ENCODE data around the gene MGAT5. TPM values are rescaled to one million over a fixed set of nuclear protein-coding genes. Genes with fewer than 3 reads are reported as not detected.

Gene MGAT5
- total RNA-seq, 1 experiment from 2014 or later: 34.0 TPM

GRCh38 chr2:134455426-134455825, 201.6 kb downstream of the MGAT5 start:
- BruUV-seq (replicated peaks): no TSS peak
- no peaks in the 10 kb centered on the region for H3K4me1 ChIP-seq (ENCODE audit: control insufficient read depth in 1 of 2, insufficient read depth in 2 of 2, low read length in 2 of 2)
- H3K27ac ChIP-seq (ENCODE audit: low read depth, low read length): no peak overlapping the region
- no peaks in the 10 kb centered on the region for H3K9me2 ChIP-seq (ENCODE audit: insufficient read depth)
- intact Hi-C loops (cut with micrococcal nuclease): no loop called here
- no peak for DNase-seq (ENCODE audit: low read depth, low spot score)
- ChIA-PET POLR2A (no interaction called here), RAD21 (ENCODE audit: low non-redundant PET in 1 of 2, low total read pairs in 2 of 2, uncharacterized antibody in 2 of 2, unreplicated experiment in 2 of 2) (no interaction called here), CTCF (no interaction called here)
- H3K79me2 ChIP-seq (ENCODE audit: insufficient read depth, low read length): no peaks in the 10 kb centered on the region
- no peak overlapping the region for H3K4me3 ChIP-seq (replicated peaks in 1 of 2; ENCODE audit: low read depth in 1 of 2, low read length in 2 of 2)
- no peaks in the 10 kb centered on the region for H4K20me1 ChIP-seq (ENCODE audit: insufficient read depth)
- H2AFZ ChIP-seq (ENCODE audit: low read depth, low read length, poor library complexity, severe bottlenecking): no peak overlapping the region
- H3K4me2 ChIP-seq (ENCODE audit: low read length): no peak overlapping the region
- H3K9me3 ChIP-seq (ENCODE audit: control insufficient read depth in 1 of 2, insufficient read depth in 1 of 2, low read depth in 1 of 2, low read length in 2 of 2): no peaks in the 10 kb centered on the region
- no peaks in the 10 kb centered on the region for H3K27me3 ChIP-seq (ENCODE audit: insufficient read depth, low read length)
- no peak for ATAC-seq
- TF ChIP-seq, protein P1, sequence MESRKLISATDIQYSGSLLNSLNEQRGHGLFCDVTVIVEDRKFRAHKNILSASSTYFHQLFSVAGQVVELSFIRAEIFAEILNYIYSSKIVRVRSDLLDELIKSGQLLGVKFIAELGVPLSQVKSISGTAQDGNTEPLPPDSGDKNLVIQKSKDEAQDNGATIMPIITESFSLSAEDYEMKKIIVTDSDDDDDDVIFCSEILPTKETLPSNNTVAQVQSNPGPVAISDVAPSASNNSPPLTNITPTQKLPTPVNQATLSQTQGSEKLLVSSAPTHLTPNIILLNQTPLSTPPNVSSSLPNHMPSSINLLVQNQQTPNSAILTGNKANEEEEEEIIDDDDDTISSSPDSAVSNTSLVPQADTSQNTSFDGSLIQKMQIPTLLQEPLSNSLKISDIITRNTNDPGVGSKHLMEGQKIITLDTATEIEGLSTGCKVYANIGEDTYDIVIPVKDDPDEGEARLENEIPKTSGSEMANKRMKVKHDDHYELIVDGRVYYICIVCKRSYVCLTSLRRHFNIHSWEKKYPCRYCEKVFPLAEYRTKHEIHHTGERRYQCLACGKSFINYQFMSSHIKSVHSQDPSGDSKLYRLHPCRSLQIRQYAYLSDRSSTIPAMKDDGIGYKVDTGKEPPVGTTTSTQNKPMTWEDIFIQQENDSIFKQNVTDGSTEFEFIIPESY (IDR thresholded peaks at IDR 0.05; ENCODE audit: extremely low read depth, insufficient replicate concordance, low read length): no peak
- TF ChIP-seq TCF7L2 (IDR thresholded peaks at IDR 0.05; ENCODE audit: borderline replicate concordance, extremely low read depth, insufficient read depth, insufficient read length) (no peak), POLR2AphosphoS5 (IDR thresholded peaks at IDR 0.05; ENCODE audit: low read depth, low read length) (no peak), EZH2 (IDR thresholded peaks at IDR 0.05) (no peak), ELF1 (IDR thresholded peaks at IDR 0.05; ENCODE audit: borderline replicate concordance, low read depth) (no peak), FOSL1 (IDR thresholded peaks at IDR 0.05; ENCODE audit: low read depth) (no peak), RAD21 (IDR thresholded peaks at IDR 0.05; ENCODE audit: low read depth) (no peak), SRF (IDR thresholded peaks at IDR 0.05; ENCODE audit: low read depth) (no peak), ZFX (IDR thresholded peaks at IDR 0.05) (no peak), JUND (IDR thresholded peaks at IDR 0.05) (no peak), YY1 (IDR thresholded peaks at IDR 0.05; ENCODE audit: extremely low read depth, insufficient replicate concordance, low read depth, low read length) (no peak), MAX (IDR thresholded peaks at IDR 0.05) (no peak), SIN3A (IDR thresholded peaks at IDR 0.05; ENCODE audit: low read depth) (no peak), POLR2A (IDR thresholded peaks at IDR 0.05; ENCODE audit: borderline replicate concordance, extremely low read depth, insufficient read depth, insufficient read length) (no peak)
- TF ChIP-seq, protein P2, sequence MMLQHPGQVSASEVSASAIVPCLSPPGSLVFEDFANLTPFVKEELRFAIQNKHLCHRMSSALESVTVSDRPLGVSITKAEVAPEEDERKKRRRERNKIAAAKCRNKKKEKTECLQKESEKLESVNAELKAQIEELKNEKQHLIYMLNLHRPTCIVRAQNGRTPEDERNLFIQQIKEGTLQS (IDR thresholded peaks at IDR 0.05): no peak
- TF ChIP-seq, protein P3, sequence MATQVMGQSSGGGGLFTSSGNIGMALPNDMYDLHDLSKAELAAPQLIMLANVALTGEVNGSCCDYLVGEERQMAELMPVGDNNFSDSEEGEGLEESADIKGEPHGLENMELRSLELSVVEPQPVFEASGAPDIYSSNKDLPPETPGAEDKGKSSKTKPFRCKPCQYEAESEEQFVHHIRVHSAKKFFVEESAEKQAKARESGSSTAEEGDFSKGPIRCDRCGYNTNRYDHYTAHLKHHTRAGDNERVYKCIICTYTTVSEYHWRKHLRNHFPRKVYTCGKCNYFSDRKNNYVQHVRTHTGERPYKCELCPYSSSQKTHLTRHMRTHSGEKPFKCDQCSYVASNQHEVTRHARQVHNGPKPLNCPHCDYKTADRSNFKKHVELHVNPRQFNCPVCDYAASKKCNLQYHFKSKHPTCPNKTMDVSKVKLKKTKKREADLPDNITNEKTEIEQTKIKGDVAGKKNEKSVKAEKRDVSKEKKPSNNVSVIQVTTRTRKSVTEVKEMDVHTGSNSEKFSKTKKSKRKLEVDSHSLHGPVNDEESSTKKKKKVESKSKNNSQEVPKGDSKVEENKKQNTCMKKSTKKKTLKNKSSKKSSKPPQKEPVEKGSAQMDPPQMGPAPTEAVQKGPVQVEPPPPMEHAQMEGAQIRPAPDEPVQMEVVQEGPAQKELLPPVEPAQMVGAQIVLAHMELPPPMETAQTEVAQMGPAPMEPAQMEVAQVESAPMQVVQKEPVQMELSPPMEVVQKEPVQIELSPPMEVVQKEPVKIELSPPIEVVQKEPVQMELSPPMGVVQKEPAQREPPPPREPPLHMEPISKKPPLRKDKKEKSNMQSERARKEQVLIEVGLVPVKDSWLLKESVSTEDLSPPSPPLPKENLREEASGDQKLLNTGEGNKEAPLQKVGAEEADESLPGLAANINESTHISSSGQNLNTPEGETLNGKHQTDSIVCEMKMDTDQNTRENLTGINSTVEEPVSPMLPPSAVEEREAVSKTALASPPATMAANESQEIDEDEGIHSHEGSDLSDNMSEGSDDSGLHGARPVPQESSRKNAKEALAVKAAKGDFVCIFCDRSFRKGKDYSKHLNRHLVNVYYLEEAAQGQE (IDR thresholded peaks at IDR 0.05; ENCODE audit: low read depth): no peak
- no peaks in the 10 kb centered on the region for H3K36me3 ChIP-seq (ENCODE audit: control insufficient read depth in 1 of 2, insufficient read depth in 2 of 2, low read length in 2 of 2)
- H3K9ac ChIP-seq (ENCODE audit: low read length): no peak overlapping the region

Measured in HCT116 (cell line).